Activated T-helper 17 cell treated with anti-CD3 and anti-CD28 coated beads, Interleukin-2, amount 50 U/mL, for 72 hours (primary cell): Measurements from ENCODE around the gene HYKK. TPM values are rescaled to one million over a fixed set of nuclear protein-coding genes. Genes with fewer than 3 reads are reported as not detected.
"Not testable (repeated sequence)": the region's sequence is repeated elsewhere in the genome, so short reads cannot be mapped to it uniquely, and the experiment has no call there.

ENCODE experiments used
- ATAC-seq: fragments of 150-1000 bp; cut with Tn5 transposase; replicated peaks from 2 replicates; pipeline ENCODE4 v1.10.0; 2021; ENCODE audit warnings: mild to moderate bottlenecking, moderate library complexity
- H3K27ac Mint-ChIP-seq: one replicate; pipeline ENCODE4 v1.8.0; 2022; ENCODE audit warnings: mixed read lengths
- H3K27me3 Mint-ChIP-seq: one replicate; pipeline ENCODE4 v1.8.0; 2022; ENCODE audit warnings: mixed read lengths
- H3K36me3 Mint-ChIP-seq: one replicate; pipeline ENCODE4 v1.8.0; 2022; ENCODE audit warnings: low read depth, mild to moderate bottlenecking, mixed read lengths
- H3K4me1 Mint-ChIP-seq: one replicate; pipeline ENCODE4 v1.8.0; 2022; ENCODE audit warnings: mixed read lengths
- H3K4me3 Mint-ChIP-seq: one replicate; pipeline ENCODE4 v1.8.0; 2022; ENCODE audit warnings: mild to moderate bottlenecking, mixed read lengths
- H3K9me3 Mint-ChIP-seq: one replicate; pipeline ENCODE4 v1.8.0; 2022; ENCODE audit warnings: mixed read lengths
- total RNA-seq, 2 donors: library from RNA; stranded (reverse); gene quantifications; one replicate each; pipeline ENCODE4 v1.2.3, GENCODE V29; 2022

Gene HYKK
- 1 to 10 TPM in 1 of 2 donors, under 1 TPM in 1; 0.91 to 1.2 TPM for total RNA-seq

DNA sequence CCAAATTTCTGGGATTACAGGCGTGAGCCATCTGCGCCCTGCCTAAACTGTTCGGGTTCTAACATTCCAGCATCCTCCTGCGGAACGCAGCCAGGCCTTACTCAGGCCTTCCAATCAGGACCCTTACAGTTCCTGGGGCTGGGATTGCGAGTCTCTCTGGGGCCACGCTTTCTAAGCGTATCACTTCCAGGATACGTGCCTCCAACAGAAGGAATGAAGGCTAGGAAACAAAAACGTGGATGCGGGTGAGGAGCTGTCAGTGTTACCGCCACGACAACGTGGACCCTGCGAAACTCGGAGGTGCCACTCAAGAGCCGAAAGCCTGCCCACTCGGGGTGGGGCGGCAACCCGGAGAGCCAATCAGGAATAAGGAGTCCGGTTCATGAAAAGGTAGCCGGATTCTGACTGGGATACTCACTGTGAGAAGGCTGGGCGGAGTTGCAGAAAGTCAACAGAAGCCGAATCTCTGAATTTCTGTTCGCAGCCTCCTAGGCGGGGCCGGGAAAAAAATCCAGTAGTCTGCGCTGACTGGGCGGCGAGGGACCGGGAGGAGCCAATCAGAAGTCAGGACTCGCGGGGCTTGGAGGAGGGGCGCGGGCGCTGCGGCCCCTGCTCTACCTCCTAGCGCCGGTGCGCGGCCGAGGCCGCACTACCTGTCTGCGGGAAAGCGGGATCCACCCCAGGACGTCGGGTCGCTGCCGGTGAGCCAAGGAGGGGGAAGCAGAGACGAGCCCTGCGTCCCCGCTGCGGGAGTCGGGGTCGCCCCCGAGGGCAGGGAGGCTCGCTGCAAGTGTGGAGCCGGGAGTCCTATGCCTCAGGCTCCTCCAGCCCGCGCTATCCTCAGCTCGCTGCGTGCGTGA is at the start of gene HYKK:
Gene HYKK, plus strand, starts transcription at position 607 of the 860 bp plus-strand sequence. CDS start 5,512 bp downstream, outside the sequence.
- Mint-ChIP-seq H3K4me1 (peaks cover 16% of the 10 kb centered on the region), H3K9me3 (no peaks in the 10 kb centered on the region), H3K36me3 (no peaks in the 10 kb centered on the region), H3K27me3 (no peaks in the 10 kb centered on the region), H3K4me3 (peak within 1 kb of the TSS; percentile 95), H3K27ac (peak within 1 kb of the TSS; percentile 84)
- ATAC-seq, result peak; percentile 96

DNA sequence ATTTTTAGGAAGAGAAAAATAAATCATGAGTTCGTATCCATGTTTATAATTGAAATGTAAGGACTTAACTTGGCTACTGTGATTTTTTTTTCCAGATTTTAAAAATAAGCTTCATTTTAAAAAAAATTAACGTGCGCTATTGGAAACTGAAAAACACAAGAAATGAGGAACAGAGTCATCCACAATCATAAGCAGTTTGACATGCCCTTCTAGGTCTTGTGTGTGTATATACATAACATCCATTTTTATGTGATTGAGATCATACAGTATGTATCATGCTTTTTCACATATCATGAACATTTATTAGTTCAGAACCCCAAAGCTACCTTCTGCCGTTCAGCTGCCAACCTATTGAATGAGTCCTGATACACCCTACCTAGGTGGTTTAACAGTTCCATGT is 46.6 kb upstream of the HYKK start:
- Mint-ChIP-seq H3K27me3 (no peaks in the 10 kb centered on the region), H3K27ac (peak overlapping the region; percentile 40), H3K4me3 (no peak overlapping the region), H3K4me1 (peaks cover 31% of the 10 kb centered on the region), H3K36me3 (peaks cover 65% of the 10 kb centered on the region), H3K9me3 (no peaks in the 10 kb centered on the region)
- no peak for ATAC-seq

GRCh38 chr15:78461171-78461888 is 46.0 kb upstream of the HYKK start:
- no peak for ATAC-seq
- H3K36me3 Mint-ChIP-seq, result peaks cover 70% of the 10 kb centered on the region
- no peaks in the 10 kb centered on the region for H3K27me3 Mint-ChIP-seq
- no peak overlapping the region for H3K4me3 Mint-ChIP-seq
- peak overlapping the region; percentile 52 for H3K27ac Mint-ChIP-seq
- peaks cover 28% of the 10 kb centered on the region for H3K4me1 Mint-ChIP-seq
- no peaks in the 10 kb centered on the region for H3K9me3 Mint-ChIP-seq

DNA sequence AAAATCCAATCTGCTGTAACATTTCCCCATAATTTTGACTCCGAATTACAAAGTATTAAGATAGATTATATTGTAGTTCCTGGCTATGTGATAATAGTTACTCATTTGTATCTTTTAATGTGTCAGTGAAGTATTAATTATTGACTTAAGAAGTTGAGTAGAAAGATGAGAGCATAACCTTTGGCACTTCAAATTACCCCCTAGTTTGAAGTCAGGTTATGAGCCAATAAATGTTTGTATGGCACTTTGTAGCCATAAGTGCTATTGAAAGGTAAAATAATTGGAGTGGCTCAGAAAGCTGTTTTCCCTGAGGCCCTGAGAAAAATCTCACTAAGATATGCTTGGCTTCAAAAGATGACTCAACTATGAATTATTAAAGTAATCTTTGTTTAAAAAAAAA is 38.3 kb upstream of the HYKK start:
- no peak for ATAC-seq
- H3K27ac Mint-ChIP-seq, result no peak overlapping the region
- no peaks in the 10 kb centered on the region for H3K9me3 Mint-ChIP-seq
- no peaks in the 10 kb centered on the region for H3K27me3 Mint-ChIP-seq
- H3K4me1 Mint-ChIP-seq, result peaks cover under 1% of the 10 kb centered on the region
- H3K36me3 Mint-ChIP-seq, result peaks cover 97% of the 10 kb centered on the region
- no peak overlapping the region for H3K4me3 Mint-ChIP-seq

DNA sequence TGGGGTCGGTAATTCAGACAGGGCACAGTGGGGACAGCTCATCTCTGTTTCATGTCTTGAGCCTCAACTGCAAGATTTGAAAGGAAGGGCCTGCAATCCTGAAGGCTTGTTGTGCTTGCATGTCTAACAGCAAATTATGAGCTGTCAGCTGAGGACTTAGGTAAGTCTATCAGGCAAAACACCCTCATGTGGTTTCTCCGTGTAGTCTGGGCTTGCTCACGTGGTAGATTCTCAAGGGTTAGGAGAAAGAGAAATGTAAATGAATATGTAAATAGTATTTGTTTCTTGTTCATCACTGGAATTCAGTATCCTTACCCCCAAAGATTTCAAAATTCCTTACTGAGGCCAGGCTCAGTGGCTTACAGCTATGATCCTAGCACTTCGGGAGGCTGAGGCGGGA is 30.1 kb upstream of the HYKK start:
- Mint-ChIP-seq H3K27ac (no peak overlapping the region), H3K27me3 (no peaks in the 10 kb centered on the region), H3K9me3 (no peaks in the 10 kb centered on the region), H3K4me3 (no peak overlapping the region), H3K36me3 (peaks cover 96% of the 10 kb centered on the region), H3K4me1 (no peaks in the 10 kb centered on the region)
- no peak for ATAC-seq

DNA sequence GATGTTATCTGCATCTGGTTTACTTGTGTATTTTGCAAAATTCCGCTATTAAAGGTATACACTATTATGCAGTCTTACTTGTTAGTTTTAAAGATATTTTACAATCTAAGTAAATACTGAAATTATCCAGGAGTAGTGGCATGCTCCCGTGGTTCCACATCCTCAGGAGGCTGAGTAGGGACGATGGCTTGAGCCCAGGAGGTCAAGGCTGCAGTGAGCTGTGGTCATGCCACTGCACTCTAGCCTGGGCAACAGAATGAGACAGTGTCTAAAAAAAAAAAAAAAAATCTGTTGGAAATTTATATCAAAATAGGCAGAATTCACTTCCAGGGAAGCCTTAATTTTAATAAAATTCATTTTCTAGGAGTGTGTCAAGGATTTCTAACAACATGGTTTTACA is 27.7 kb upstream of the HYKK start:
- Mint-ChIP-seq H3K4me3 (no peak overlapping the region), H3K36me3 (peaks cover 96% of the 10 kb centered on the region), H3K27me3 (no peaks in the 10 kb centered on the region), H3K4me1 (no peaks in the 10 kb centered on the region), H3K9me3 (no peaks in the 10 kb centered on the region), H3K27ac (no peak overlapping the region)
- ATAC-seq, result no peak

- H3K4me3 Mint-ChIP-seq, result no peak overlapping the region
- peaks cover 5% of the 10 kb centered on the region for H3K4me1 Mint-ChIP-seq
- H3K36me3 Mint-ChIP-seq, result peaks cover 96% of the 10 kb centered on the region
- H3K27me3 Mint-ChIP-seq, result no peaks in the 10 kb centered on the region
- ATAC-seq, result no peak
- no peaks in the 10 kb centered on the region for H3K9me3 Mint-ChIP-seq
- H3K27ac Mint-ChIP-seq, result no peak overlapping the region
These were observed 25.5 kb upstream of the HYKK start for GRCh38 chr15:78481917-78482316.

- Mint-ChIP-seq H3K4me1 (no peaks in the 10 kb centered on the region), H3K27ac (no peak overlapping the region), H3K36me3 (peaks cover 99% of the 10 kb centered on the region), H3K4me3 (no peak overlapping the region), H3K27me3 (no peaks in the 10 kb centered on the region), H3K9me3 (no peaks in the 10 kb centered on the region)
- ATAC-seq, result no peak
These were observed 14.5 kb upstream of the HYKK start for GRCh38 chr15:78492872-78493271.

GRCh38 chr15:78501857-78502256 is 5.5 kb upstream of the HYKK start:
- peaks cover 5% of the 10 kb centered on the region for H3K4me1 Mint-ChIP-seq
- no peak for ATAC-seq
- H3K27me3 Mint-ChIP-seq, result no peaks in the 10 kb centered on the region
- H3K36me3 Mint-ChIP-seq, result peaks cover 42% of the 10 kb centered on the region
- H3K9me3 Mint-ChIP-seq, result no peaks in the 10 kb centered on the region
- H3K27ac Mint-ChIP-seq, result no peak overlapping the region
- no peak overlapping the region for H3K4me3 Mint-ChIP-seq

DNA sequence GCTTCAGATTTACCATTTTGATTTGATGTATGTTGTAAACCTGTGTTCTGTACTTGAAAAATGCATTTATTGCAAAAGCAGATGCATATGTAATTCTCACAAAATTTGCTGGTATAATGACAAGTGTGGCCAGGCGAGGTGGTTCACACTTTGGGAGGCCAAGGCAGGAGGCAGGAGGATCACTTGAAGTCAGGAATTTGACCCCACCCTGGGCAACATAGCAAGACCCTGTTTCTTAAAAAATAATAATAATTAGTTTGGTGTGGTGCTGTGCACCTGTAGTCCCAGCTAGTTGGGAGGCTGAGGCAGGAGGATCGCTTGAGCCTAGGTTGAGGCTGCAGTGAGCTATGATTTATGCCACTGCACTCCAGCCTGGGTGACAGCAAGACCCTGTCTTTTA is 4.7 kb upstream of the HYKK start:
- ATAC-seq, result no peak
- no peak overlapping the region for H3K4me3 Mint-ChIP-seq
- H3K4me1 Mint-ChIP-seq, result peaks cover 5% of the 10 kb centered on the region
- H3K27me3 Mint-ChIP-seq, result no peaks in the 10 kb centered on the region
- H3K9me3 Mint-ChIP-seq, result no peaks in the 10 kb centered on the region
- H3K36me3 Mint-ChIP-seq, result peaks cover 35% of the 10 kb centered on the region
- no peak overlapping the region for H3K27ac Mint-ChIP-seq

GRCh38 chr15:78507831-78508160 is 419 bp downstream of the HYKK start:
- H3K36me3 Mint-ChIP-seq, result no peaks in the 10 kb centered on the region
- H3K27me3 Mint-ChIP-seq, result no peaks in the 10 kb centered on the region
- peak; percentile 34 for ATAC-seq
- H3K4me1 Mint-ChIP-seq, result peaks cover 16% of the 10 kb centered on the region
- H3K9me3 Mint-ChIP-seq, result no peaks in the 10 kb centered on the region
- peak overlapping the region; percentile 84 for H3K27ac Mint-ChIP-seq
- H3K4me3 Mint-ChIP-seq, result peak overlapping the region; percentile 95

DNA sequence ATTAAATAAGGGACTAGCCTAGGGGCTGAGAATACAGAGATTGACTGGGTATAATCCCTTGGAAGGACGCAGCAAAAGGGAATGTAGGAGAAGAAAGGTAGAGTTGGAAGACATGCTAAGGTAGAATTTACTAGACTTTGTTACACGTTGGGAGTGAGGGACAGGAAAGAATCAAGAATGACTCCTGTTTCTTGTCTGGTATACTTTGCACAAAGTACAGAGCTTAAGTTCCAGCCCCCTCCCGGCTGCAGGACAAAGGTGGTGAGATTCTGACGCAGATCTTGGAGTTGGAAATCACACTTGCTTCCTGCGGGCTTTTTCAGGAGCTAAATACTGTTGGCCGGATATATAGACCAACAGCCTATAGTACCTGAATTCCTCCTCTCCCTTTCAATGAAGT is 895 bp downstream of the HYKK start:
- H3K27ac Mint-ChIP-seq, result peak overlapping the region; percentile 84
- peak overlapping the region; percentile 95 for H3K4me3 Mint-ChIP-seq
- ATAC-seq, result no peak
- H3K27me3 Mint-ChIP-seq, result no peaks in the 10 kb centered on the region
- no peaks in the 10 kb centered on the region for H3K9me3 Mint-ChIP-seq
- H3K36me3 Mint-ChIP-seq, result no peaks in the 10 kb centered on the region
- H3K4me1 Mint-ChIP-seq, result peaks cover 16% of the 10 kb centered on the region

GRCh38 chr15:78509726-78510312 is 2.4 kb downstream of the HYKK start:
- Mint-ChIP-seq H3K4me1 (peaks cover 16% of the 10 kb centered on the region), H3K36me3 (no peaks in the 10 kb centered on the region), H3K9me3 (no peaks in the 10 kb centered on the region), H3K4me3 (peak overlapping the region; percentile 12), H3K27ac (peak overlapping the region; percentile 28), H3K27me3 (no peaks in the 10 kb centered on the region)
- no peak for ATAC-seq

DNA sequence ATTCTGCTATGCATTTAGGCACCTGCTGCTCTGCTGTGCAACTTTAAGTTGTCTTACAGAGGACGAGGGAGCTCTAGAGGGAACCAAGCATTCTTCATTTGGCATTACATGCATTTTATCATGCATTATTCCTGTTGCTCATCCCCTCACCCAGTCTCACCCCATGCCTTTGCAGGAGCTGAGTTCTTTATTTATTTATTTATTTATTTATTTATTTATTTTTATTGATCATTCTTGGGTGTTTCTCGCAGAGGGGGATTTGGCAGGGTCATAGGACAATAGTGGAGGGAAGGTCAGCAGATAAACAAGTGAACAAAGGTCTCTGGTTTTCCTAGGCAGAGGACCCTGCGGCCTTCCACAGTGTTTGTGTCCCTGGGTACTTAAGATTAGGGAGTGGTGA is 12.7 kb downstream of the HYKK start:
- H3K9me3 Mint-ChIP-seq, H3K4me1 Mint-ChIP-seq, H3K27ac Mint-ChIP-seq, H3K36me3 Mint-ChIP-seq, H3K27me3 Mint-ChIP-seq, ATAC-seq, H3K4me3 Mint-ChIP-seq: not testable (repeated sequence)

DNA sequence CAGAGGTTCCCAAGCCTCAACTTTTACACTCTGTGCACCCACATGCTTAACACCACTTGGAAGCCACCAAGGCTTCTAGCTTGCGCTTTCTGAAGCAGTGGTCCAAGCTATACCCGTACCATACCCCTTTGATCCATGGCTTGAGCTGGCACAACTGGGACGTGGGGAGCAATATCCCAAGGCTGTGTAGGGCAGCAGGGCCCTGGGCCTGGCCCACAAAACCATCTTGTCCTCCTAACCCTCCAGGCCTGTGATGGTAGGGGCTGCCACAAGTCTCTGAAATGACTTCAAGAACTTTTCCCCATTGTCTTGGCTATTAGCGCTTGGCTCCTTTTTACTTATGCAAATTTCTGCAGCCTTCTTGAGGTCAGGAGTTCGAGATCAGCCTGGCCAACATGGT is 16.9 kb downstream of the HYKK start:
- no peaks in the 10 kb centered on the region for H3K4me1 Mint-ChIP-seq
- no peaks in the 10 kb centered on the region for H3K9me3 Mint-ChIP-seq
- no peak overlapping the region for H3K4me3 Mint-ChIP-seq
- no peaks in the 10 kb centered on the region for H3K27me3 Mint-ChIP-seq
- no peak for ATAC-seq
- H3K36me3 Mint-ChIP-seq, result no peaks in the 10 kb centered on the region
- H3K27ac Mint-ChIP-seq, result no peak overlapping the region
